ENCODE measurements around the gene UEVLD.

The UEVLD gene

DNA sequence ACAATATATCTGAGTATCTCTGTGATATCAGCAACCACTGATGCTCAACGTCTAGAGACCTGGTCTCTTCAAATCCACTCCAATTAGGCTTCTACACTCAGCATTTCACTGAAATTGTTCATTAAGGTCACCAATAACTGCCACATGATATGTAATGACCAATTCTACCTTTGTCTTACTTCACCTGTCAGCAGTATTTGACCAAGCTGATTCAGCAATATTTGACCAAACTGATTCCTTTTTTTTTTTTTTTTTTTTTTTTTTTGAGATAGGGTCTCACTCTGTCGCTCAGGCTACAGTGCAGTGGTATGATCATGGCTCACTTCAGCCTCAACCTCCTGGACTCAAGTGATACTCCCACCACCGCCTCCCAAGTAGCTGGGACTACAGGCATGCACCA, 67.4 kb downstream of the UEVLD start:
- DNase-seq (ENCODE audit: low read depth in 2 of 2): no peak
- H3K4me3 ChIP-seq (replicated peaks in 1 of 2; ENCODE audit: low read depth in 2 of 2, low read length in 2 of 2): no peak overlapping the region
- TF ChIP-seq, protein P1, sequence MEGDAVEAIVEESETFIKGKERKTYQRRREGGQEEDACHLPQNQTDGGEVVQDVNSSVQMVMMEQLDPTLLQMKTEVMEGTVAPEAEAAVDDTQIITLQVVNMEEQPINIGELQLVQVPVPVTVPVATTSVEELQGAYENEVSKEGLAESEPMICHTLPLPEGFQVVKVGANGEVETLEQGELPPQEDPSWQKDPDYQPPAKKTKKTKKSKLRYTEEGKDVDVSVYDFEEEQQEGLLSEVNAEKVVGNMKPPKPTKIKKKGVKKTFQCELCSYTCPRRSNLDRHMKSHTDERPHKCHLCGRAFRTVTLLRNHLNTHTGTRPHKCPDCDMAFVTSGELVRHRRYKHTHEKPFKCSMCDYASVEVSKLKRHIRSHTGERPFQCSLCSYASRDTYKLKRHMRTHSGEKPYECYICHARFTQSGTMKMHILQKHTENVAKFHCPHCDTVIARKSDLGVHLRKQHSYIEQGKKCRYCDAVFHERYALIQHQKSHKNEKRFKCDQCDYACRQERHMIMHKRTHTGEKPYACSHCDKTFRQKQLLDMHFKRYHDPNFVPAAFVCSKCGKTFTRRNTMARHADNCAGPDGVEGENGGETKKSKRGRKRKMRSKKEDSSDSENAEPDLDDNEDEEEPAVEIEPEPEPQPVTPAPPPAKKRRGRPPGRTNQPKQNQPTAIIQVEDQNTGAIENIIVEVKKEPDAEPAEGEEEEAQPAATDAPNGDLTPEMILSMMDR (IDR thresholded peaks at IDR 0.05; ENCODE audit: low read depth, low read length): no peak

GRCh38 chr11:18502352-18502751, 86.2 kb downstream of the UEVLD start:
- TF ChIP-seq, protein P1 (IDR thresholded peaks at IDR 0.05; ENCODE audit: low read depth, low read length): no peak
- H3K4me3 ChIP-seq (replicated peaks in 1 of 2; ENCODE audit: low read depth in 2 of 2, low read length in 2 of 2): no peak overlapping the region
- DNase-seq (ENCODE audit: low read depth in 2 of 2): no peak

- TF ChIP-seq, protein P1 (IDR thresholded peaks at IDR 0.05; ENCODE audit: low read depth, low read length): no peak
- no peak for DNase-seq (ENCODE audit: low read depth in 2 of 2)
- H3K4me3 ChIP-seq (replicated peaks in 1 of 2; ENCODE audit: low read depth in 2 of 2, low read length in 2 of 2): no peak overlapping the region
These were observed 86.9 kb downstream of the UEVLD start for GRCh38 chr11:18501629-18502028.

DNA sequence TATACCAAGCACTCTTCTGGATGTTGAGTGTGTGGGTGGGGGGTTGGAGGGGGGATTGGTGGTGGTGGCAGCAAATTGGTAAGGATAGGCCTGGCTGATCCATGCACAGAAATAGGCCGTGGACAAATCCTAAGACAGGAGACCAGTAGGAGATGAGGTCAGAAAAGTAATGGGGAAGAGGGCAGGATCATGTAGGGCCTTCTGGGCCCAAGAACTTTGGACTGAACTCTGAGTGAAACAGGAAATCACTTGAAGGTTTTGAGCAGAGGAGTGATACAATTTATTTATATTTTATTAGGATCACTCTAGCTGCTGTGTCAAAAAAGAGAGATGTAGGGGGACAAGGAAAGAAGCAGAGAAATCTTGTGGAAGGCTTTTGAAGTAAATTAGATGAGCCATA, 90.5 kb downstream of the UEVLD start:
- TF ChIP-seq, protein P1 (IDR thresholded peaks at IDR 0.05; ENCODE audit: low read depth, low read length): no peak
- DNase-seq (ENCODE audit: low read depth in 2 of 2): no peak
- H3K4me3 ChIP-seq (replicated peaks in 1 of 2; ENCODE audit: low read depth in 2 of 2, low read length in 2 of 2): no peak overlapping the region

DNA sequence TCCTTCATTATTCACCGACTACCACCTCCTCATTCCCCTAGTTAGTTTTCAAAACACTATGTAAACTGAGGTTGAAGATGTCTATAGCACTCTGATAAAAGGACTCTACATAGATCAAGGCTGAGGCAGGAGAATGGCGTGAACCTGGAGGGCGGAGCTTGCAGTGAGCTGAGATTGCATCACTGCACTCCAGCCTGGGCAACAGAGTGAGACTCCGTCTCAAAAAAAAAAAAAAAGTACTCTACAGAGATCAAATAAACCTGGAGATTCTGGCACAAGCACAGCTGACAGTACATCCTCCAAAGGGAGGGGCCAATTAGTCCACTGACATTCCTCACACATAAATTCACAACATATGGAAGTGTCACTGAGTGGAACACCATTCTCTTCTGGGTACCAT, 92.8 kb downstream of the UEVLD start:
- H3K4me3 ChIP-seq (replicated peaks in 1 of 2; ENCODE audit: low read depth in 2 of 2, low read length in 2 of 2): no peak overlapping the region
- TF ChIP-seq, protein P1 (IDR thresholded peaks at IDR 0.05; ENCODE audit: low read depth, low read length): no peak
- DNase-seq (ENCODE audit: low read depth in 2 of 2): no peak

GRCh38 chr11:18495271-18495670, 93.3 kb downstream of the UEVLD start:
- H3K4me3 ChIP-seq (replicated peaks in 1 of 2; ENCODE audit: low read depth in 2 of 2, low read length in 2 of 2): no peak overlapping the region
- TF ChIP-seq, protein P1 (IDR thresholded peaks at IDR 0.05; ENCODE audit: low read depth, low read length): no peak
- no peak for DNase-seq (ENCODE audit: low read depth in 2 of 2)

DNA sequence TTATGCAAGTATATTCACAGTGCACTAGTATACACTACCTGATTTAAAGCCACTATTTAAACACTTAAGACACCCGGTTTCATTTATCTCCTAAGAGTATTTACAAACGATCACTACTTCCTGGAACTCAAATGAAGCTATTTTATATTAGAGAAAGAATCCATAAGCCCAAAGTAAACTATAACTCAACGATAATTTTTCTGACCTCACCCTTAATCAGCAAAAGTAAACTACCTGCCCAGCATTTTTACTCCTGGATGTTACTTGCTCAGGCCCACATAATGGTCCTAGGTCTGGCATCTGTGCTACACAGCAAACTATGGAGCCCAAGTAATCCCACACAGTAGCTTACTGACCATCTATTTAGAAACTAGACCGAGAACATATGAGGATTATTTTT, 95.2 kb downstream of the UEVLD start:
- DNase-seq (ENCODE audit: low read depth in 2 of 2): no peak
- TF ChIP-seq, protein P1 (IDR thresholded peaks at IDR 0.05; ENCODE audit: low read depth, low read length): no peak

More for the DNA sequence above, 95.2 kb downstream of the UEVLD start:
- no peak overlapping the region for H3K4me3 ChIP-seq (replicated peaks in 1 of 2; ENCODE audit: low read depth in 2 of 2, low read length in 2 of 2)

Data from cardiac fibroblast (primary cell).